NCI-H2171 treated with DMSO at 0.1 percent for 48 hours (cell line): ENCODE results near the gene NCOA4.
"Not testable (repeated sequence)": the region's sequence is repeated elsewhere in the genome, so short reads cannot be mapped to it uniquely, and the experiment has no call there.

Source experiments
- DNase-seq: peaks from one replicate; lab custom pipeline; 2025; lab: John Stamatoyannopoulos, UW

Gene NCOA4

GRCh38 chr10:46052057-46052790 is 21.8 kb upstream of the NCOA4 start:
- no peak for DNase-seq

GRCh38 chr10:46050941-46051623 is 20.7 kb upstream of the NCOA4 start:
- no peak for DNase-seq

- not testable (repeated sequence) for DNase-seq
Measured at GRCh38 chr10:46049497-46049831, 19.0 kb upstream of the NCOA4 start.

GRCh38 chr10:46048152-46048551 is 17.7 kb upstream of the NCOA4 start:
- DNase-seq = peak; percentile 49

- DNase-seq = no peak
Measured at GRCh38 chr10:46046261-46046660, 15.8 kb upstream of the NCOA4 start, which contains the start of gene MSMB. Gene MSMB (minus strand): TSS chr10:46046269. CDS start chr10:46046237, 32 bp downstream.

GRCh38 chr10:46042527-46042926 is 12.1 kb upstream of the NCOA4 start:
- DNase-seq = peak; percentile 77

- DNase-seq = no peak
Measured at GRCh38 chr10:46040004-46040403, 9.6 kb upstream of the NCOA4 start.

GRCh38 chr10:46037107-46037825 is 6.8 kb upstream of the NCOA4 start:
- no peak for DNase-seq

- DNase-seq = no peak
Measured at GRCh38 chr10:46035923-46036849, 5.8 kb upstream of the NCOA4 start.

- DNase-seq = no peak
Measured at GRCh38 chr10:46033602-46034011, 3.2 kb upstream of the NCOA4 start.

GRCh38 chr10:46031648-46032532 is 1.5 kb upstream of the NCOA4 start:
- peak; percentile 15 for DNase-seq

- no peak for DNase-seq
Measured at GRCh38 chr10:46029461-46030030, 877 bp downstream of the NCOA4 start.

- DNase-seq = peak; percentile 36
Measured at GRCh38 chr10:46028584-46029460, 1.6 kb downstream of the NCOA4 start.

- no peak for DNase-seq
Measured at GRCh38 chr10:46026106-46026505, 4.3 kb downstream of the NCOA4 start.

- no peak for DNase-seq
Measured at GRCh38 chr10:46025406-46025805, 5.0 kb downstream of the NCOA4 start.

GRCh38 chr10:46024948-46025347 is 5.5 kb downstream of the NCOA4 start:
- no peak for DNase-seq

GRCh38 chr10:46022978-46023702 is 7.3 kb downstream of the NCOA4 start:
- peak; percentile 70 for DNase-seq

- DNase-seq = no peak
Measured at GRCh38 chr10:46020344-46020657, 10.1 kb downstream of the NCOA4 start.
